ENCODE results near the gene ANKRD35.

The ANKRD35 gene

GRCh38 chr1:145895471-145895870, 9.8 kb upstream of the ANKRD35 start:
- in situ Hi-C loops (cut with MboI; ENCODE audit: low sequenced_read_pairs) = no loop called here

DNA sequence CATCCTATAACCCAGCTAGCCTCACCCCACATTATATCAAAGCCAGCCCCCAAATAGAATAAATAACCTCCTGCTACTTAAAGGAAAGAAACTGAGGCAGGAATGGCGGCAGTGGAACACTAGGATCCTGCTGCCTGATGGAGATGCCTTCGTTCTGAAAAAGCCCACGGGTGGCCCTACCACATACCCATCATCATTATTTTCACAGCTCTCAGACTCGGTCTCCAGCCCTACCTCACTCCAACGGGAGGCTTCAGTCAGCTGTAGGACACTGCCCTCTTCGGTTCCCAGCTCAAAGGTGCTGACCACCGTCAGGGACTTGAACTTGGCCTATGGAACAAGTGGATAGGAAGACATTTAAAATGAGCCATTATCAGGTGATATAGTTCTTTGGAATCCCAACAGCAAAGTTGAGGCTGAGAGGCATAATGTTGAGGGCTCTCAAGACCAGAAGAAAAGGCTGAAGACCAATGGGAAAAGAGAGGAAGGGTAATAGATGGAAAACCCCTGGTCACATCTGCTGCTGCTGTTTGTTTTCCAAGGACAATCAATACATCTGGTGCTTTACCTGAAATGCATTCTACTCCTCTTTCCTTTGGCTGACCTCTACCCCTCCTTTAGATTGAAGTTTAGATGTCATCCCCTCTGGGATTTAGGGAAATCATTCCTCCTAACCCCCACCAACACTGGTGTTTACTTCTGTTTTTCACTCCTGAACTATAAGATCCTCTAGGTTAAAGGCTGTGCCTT, 7.8 kb upstream of the ANKRD35 start:
- in situ Hi-C loops (cut with MboI; ENCODE audit: low sequenced_read_pairs) = no loop called here

GRCh38 chr1:145892486-145893087, 6.9 kb upstream of the ANKRD35 start:
- in situ Hi-C loops (cut with MboI; ENCODE audit: low sequenced_read_pairs) = no loop called here

GRCh38 chr1:145891587-145892485, 6.2 kb upstream of the ANKRD35 start:
- in situ Hi-C loops (cut with MboI; ENCODE audit: low sequenced_read_pairs) = no loop called here

GRCh38 chr1:145891143-145891542, 5.5 kb upstream of the ANKRD35 start:
- in situ Hi-C loops (cut with MboI; ENCODE audit: low sequenced_read_pairs) = no loop called here

GRCh38 chr1:145889722-145890121, 4.1 kb upstream of the ANKRD35 start:
- in situ Hi-C loops (cut with MboI; ENCODE audit: low sequenced_read_pairs) = no loop called here

DNA sequence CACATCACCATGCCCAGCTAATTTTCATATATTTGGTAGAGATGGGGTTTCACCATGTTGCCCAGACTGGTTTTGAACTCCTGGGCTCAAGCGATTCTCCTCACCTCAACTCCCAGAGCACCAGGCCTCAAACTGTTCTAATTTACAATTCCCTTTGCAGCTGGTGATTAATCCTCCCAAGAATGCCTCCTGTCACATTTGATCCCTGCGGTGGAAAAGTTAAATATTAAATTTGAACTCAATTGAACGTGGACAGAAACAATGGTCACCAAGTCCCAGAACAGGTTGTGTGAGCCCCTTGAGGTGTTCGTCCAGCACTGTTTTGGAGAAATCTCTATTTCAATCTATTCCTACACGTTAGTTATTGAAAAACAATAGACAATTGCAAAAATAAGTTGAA, 2.0 kb upstream of the ANKRD35 start:
- in situ Hi-C loops (cut with MboI; ENCODE audit: low sequenced_read_pairs) = no loop called here

DNA sequence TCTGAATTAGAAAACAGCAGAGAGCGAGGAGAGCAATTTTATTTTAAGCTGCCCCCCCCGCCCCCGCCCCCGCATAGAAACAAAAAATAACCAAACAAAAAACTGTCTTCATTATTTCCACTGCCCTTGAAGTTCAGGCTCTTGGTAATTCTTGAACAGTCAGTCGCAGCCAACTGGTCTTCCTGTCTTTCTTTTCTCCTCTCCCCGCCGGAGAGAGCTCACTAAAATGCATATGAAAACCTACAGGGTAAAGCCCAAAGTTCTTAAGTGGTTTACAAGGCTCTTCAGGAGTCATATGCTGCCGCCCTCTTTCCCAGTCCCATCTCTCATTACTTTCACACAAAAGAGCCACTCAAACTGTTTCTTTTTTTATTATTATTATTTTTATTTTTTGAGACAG, 1.1 kb upstream of the ANKRD35 start:
- in situ Hi-C loops (cut with MboI; ENCODE audit: low sequenced_read_pairs) = no loop called here

DNA sequence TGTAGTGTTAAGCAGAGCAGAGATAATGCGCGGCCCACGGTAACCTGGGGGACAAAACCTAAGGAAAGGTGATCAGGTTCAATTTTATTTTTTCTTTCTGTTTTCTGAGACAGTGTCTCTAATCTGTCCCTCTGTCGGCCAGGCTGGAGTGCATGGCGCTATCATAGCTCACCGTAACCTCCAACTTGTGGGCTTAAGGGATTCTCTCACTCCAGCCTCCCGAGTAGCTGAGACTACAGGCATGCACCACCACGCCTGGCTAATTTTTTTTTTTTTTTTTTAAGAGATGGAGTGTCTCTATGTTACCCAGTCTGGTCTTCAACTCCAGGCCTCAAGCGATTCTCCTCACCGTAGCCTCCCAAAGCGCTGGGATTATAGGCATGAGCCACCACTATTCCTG, 724 bp upstream of the ANKRD35 start:
- in situ Hi-C loops (cut with MboI; ENCODE audit: low sequenced_read_pairs) = no loop called here

DNA sequence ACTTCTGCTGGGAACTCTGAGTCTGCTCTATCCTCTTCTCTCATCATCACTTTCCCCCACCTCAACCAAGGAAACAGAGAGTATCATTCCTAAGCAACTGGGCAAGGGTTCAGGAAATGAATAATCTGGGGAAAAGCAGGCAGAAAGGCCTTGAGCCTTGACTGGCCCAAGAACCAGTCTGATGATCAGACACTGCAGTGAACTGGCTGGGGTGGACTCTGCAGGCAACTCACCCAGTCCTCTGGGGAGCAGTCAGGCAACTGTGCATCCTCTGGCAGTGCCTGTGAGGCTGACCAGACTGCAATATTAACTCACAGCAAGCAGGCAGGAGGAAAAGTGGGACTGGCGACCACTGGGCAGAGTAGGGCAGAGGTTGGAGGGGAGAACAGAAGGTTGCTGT, 991 bp downstream of the ANKRD35 start:
- in situ Hi-C loops (cut with MboI; ENCODE audit: low sequenced_read_pairs) = no loop called here

DNA sequence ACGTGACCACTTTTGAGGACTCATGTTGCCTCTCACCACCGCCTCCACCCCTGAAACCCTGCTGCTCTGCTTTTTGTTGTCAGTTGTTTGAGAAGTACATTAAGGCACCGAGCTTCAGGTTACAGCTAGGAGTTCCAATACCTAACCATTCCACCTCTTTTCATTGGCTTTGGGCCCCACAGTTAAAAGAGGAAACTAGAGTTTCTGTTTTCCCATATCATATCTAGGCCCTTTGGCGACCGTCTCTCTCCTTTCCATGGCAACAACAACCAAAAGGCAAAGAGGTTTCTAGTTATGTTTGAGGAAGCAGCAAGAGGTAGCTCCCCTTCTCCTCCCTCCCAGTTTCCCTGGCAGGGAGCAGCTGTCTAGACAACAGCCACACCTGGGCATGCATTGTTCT, 5.9 kb downstream of the ANKRD35 start:
- in situ Hi-C loops (cut with MboI; ENCODE audit: low sequenced_read_pairs) = no loop called here

DNA sequence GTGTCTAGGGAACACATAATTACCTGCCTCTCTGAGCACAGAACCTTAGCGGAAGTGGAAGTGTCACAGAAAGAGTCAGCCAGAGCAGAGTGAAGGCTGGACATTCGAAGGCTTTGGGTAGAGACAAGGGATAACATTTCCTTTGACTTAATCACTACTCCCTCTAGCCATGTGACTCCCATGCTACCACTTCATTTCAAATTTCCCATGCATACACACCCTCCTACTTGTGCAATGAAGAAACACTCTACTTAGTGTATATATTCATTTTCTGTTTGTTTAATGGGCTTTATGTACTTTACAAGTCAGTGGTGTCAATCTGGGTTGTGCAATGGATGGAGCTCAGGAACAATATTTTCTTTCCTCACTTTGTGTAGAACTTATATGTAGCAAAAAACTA, 6.9 kb downstream of the ANKRD35 start:
- in situ Hi-C loops (cut with MboI; ENCODE audit: low sequenced_read_pairs) = no loop called here

GRCh38 chr1:145877923-145878486, 7.7 kb downstream of the ANKRD35 start:
- in situ Hi-C loops (cut with MboI; ENCODE audit: low sequenced_read_pairs) = no loop called here

GRCh38 chr1:145874646-145875045, 11.0 kb downstream of the ANKRD35 start:
- in situ Hi-C loops (cut with MboI; ENCODE audit: low sequenced_read_pairs) = no loop called here

DNA sequence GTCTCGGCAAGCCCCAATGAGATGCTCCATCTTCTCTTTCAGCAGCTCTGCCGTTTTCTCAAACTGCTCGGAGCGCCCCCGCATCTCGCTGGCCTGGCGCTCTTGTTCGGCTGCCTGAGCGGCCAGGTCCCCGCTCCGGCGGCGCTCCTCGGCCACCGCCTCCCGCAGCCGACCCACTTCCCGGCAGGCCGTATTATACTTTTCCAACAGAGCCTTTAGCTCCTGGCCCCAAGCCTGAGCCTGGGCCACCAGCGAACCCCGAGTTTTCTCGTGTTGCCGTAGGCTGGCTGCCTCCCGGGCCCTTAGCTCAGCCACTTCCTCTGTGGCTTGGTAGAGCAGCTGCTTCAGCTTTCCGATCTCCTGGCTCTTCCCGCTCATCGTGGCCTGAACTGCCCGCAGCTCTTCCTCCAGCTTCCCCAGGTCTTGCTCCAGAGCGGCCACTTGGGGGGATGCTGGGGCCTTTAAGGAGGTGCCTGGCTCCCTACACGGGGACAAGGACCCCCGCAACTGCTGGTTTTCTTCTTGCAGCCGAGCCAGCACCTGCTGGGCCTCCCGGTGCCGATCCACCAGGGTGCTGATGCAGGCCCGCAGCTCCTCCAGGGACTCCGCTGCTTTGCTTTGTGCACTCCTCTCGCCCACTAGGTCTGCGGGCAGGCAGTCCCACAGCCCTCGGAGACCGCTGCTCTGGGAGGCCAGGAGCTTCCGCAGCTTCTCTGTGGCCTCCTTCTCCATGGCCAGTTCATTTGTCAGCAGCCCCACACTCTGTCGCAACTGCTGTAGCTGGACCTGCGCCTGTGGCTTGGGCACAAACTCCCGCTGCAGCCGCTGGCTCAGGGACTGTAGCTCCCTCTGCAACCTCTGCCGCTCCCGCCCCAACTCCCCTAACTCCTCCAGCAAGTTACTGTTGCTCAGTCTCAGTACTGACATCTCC, 13.4 kb downstream of the ANKRD35 start:
- in situ Hi-C loops (cut with MboI; ENCODE audit: low sequenced_read_pairs) = no loop called here

DNA sequence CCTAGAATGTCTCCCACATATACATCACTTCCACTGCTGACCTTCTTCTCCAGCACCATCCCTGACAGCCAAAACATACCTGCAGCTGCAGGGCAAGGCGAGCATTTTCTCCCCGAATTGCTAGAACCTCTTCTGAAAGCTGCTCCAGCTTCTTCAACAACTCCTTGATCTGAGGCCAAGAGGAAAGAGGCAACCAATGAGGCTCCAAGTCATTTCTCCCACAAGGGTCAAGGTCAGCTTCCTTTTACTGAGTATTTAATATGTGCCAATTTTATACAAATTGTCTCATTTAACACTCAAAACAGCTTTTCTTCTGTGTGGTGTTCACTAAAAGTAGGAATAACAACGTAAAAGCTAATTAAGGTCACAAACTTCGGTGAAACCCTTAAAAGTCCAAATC, 17.4 kb downstream of the ANKRD35 start:
- in situ Hi-C loops (cut with MboI; ENCODE audit: low sequenced_read_pairs) = no loop called here

- in situ Hi-C loops (cut with MboI; ENCODE audit: low sequenced_read_pairs) = no loop called here
These were observed 22.2 kb downstream of the ANKRD35 start for GRCh38 chr1:145863282-145864018.

GRCh38 chr1:145859491-145860023, 26.1 kb downstream of the ANKRD35 start:
- in situ Hi-C loops (cut with MboI; ENCODE audit: low sequenced_read_pairs) = loop anchor here (10.0 kb wide), 2 partner anchors 45 to 155 kb away; no protein-coding TSS in a partner anchor

- in situ Hi-C loops (cut with MboI; ENCODE audit: low sequenced_read_pairs) = loop anchor here (10.0 kb wide), 2 partner anchors 46 to 156 kb away; no protein-coding TSS in a partner anchor
These were observed 26.7 kb downstream of the ANKRD35 start, which contains the start of gene PIAS3 for GRCh38 chr1:145858901-145859490. TSS of gene PIAS3 (minus strand) at chr1:145859081. CDS start at chr1:145858990, 91 bp downstream.

Data from HL-60/S4 treated with retinoic acid at 250 ng/mL for 4 days and 3 days (cell line).